Measurements from ENCODE around the gene C4orf50.
"Not testable (repeated sequence)": the region's sequence is repeated elsewhere in the genome, so short reads cannot be mapped to it uniquely, and the experiment has no call there.

C4orf50 gene

GRCh38 chr4:5999356-5999755 lies 18.9 kb downstream of the C4orf50 start:
- FAIRE-seq, result no peak

GRCh38 chr4:5998333-5998936 lies 19.8 kb downstream of the C4orf50 start:
- TF ChIP-seq POLR2A (IDR thresholded peaks at IDR 0.05; ENCODE audit: low read depth, low read length), result no peak
- peak; percentile 81 for DNase-seq (ENCODE audit: insufficient read length, low spot score)
- FAIRE-seq, result no peak

More at GRCh38 chr4:5999356-5999755, 18.9 kb downstream of the C4orf50 start:
- no peak for TF ChIP-seq POLR2A (IDR thresholded peaks at IDR 0.05; ENCODE audit: low read depth, low read length)
- DNase-seq (ENCODE audit: insufficient read length, low spot score), result no peak

GRCh38 chr4:5996641-5997040 lies 21.6 kb downstream of the C4orf50 start:
- TF ChIP-seq POLR2A (IDR thresholded peaks at IDR 0.05; ENCODE audit: low read depth, low read length), result no peak
- no peak for DNase-seq (ENCODE audit: insufficient read length, low spot score)
- no peak for FAIRE-seq

- TF ChIP-seq POLR2A (IDR thresholded peaks at IDR 0.05; ENCODE audit: low read depth, low read length), result no peak
- DNase-seq (ENCODE audit: insufficient read length, low spot score), result no peak
- FAIRE-seq, result no peak
Measured at GRCh38 chr4:5995901-5996623, 22.2 kb downstream of the C4orf50 start.

GRCh38 chr4:5993876-5994811 lies 24.1 kb downstream of the C4orf50 start:
- no peak for FAIRE-seq
- no peak for TF ChIP-seq POLR2A (IDR thresholded peaks at IDR 0.05; ENCODE audit: low read depth, low read length)
- DNase-seq (ENCODE audit: insufficient read length, low spot score), result no peak

- not testable (repeated sequence) for DNase-seq (ENCODE audit: insufficient read length, low spot score); FAIRE-seq
Measured at GRCh38 chr4:5993346-5993745, 24.9 kb downstream of the C4orf50 start.

GRCh38 chr4:5992828-5993321 lies 25.4 kb downstream of the C4orf50 start:
- DNase-seq (ENCODE audit: insufficient read length, low spot score) (no peak), FAIRE-seq (no peak)
- TF ChIP-seq POLR2A (IDR thresholded peaks at IDR 0.05; ENCODE audit: low read depth, low read length), result no peak

GRCh38 chr4:5992171-5992827 lies 25.9 kb downstream of the C4orf50 start:
- FAIRE-seq, result no peak
- DNase-seq (ENCODE audit: insufficient read length, low spot score), result no peak
- TF ChIP-seq POLR2A (IDR thresholded peaks at IDR 0.05; ENCODE audit: low read depth, low read length), result no peak

GRCh38 chr4:5991405-5991804 lies 26.8 kb downstream of the C4orf50 start:
- no peak for DNase-seq (ENCODE audit: insufficient read length, low spot score)
- TF ChIP-seq POLR2A (IDR thresholded peaks at IDR 0.05; ENCODE audit: low read depth, low read length), result no peak
- no peak for FAIRE-seq

- TF ChIP-seq POLR2A (IDR thresholded peaks at IDR 0.05; ENCODE audit: low read depth, low read length), result no peak
- DNase-seq (ENCODE audit: insufficient read length, low spot score) (no peak), FAIRE-seq (no peak)
Measured at GRCh38 chr4:5990446-5991160, 27.6 kb downstream of the C4orf50 start.

- FAIRE-seq (no peak), DNase-seq (ENCODE audit: insufficient read length, low spot score) (no peak)
- no peak for TF ChIP-seq POLR2A (IDR thresholded peaks at IDR 0.05; ENCODE audit: low read depth, low read length)
Measured at GRCh38 chr4:5989236-5990225, 28.7 kb downstream of the C4orf50 start.
